Tibial artery (tissue), 4 donors: ENCODE measurements around the gene UBE4B.

ENCODE experiments used
- DNase-seq, 2 donors: peaks; one replicate each; pipeline ENCODE4 v3.0.0-alpha.2; 2019
- H3K27ac ChIP-seq, 2 donors: fragments of 200-600 bp; sonication (generic) in 1 of 2; 1 replicate in 1 of 2; 2 replicates in 1 of 2; pipeline ENCODE4 v1.5.1; 2018 to 2019; ENCODE audit warnings: mild to moderate bottlenecking in 1 of 2
- H3K27me3 ChIP-seq, 2 donors: fragments of 200-600 bp; sonication (generic) in 1 of 2; one replicate each; pipeline versions ENCODE4 v1.5.1 to v1.6.0; 2016 to 2019
- H3K36me3 ChIP-seq, 3 donors: fragments of 200-600 bp; sonication (generic) in 2 of 3; one replicate each; pipeline ENCODE4 v1.5.1; 2016 to 2019; ENCODE audit warnings: mild to moderate bottlenecking in 2 of 3
- H3K4me1 ChIP-seq, 4 donors: fragments of 200-600 bp; sonication (generic) in 2 of 4; 1 replicate in 3 of 4; 2 replicates in 1 of 4; pipeline ENCODE4 v1.5.1; 2016 to 2019
- H3K4me3 ChIP-seq, 2 donors: fragments of 200-600 bp; sonication (generic) in 1 of 2; 1 replicate in 1 of 2; 2 replicates in 1 of 2; pipeline ENCODE4 v1.5.1; 2018 to 2019; ENCODE audit warnings: mild to moderate bottlenecking in 2 of 2
- H3K9me3 ChIP-seq, 3 donors: fragments of 200-600 bp; sonication (generic) in 1 of 3; one replicate each; pipeline ENCODE4 v1.5.1; 2016 to 2019
- CTCF ChIP-seq, 2 experiments: fragments of 200-600 bp in 1 of 2; fragments of 450-650 bp in 1 of 2; IDR thresholded peaks; one replicate each; pipeline ENCODE4 v1.5.1; 2017 to 2019; ENCODE audit warnings: antibody characterized with exemption in 2 of 2, mild to moderate bottlenecking in 1 of 2, moderate library complexity in 1 of 2
- intact Hi-C: fragments of 100-400 bp; cut with DNase I; formaldehyde crosslinking; loops from one replicate; pipeline ENCODE4 v1.15.0; 2023; ENCODE audit warnings: low total_unique reads

Gene UBE4B

DNA sequence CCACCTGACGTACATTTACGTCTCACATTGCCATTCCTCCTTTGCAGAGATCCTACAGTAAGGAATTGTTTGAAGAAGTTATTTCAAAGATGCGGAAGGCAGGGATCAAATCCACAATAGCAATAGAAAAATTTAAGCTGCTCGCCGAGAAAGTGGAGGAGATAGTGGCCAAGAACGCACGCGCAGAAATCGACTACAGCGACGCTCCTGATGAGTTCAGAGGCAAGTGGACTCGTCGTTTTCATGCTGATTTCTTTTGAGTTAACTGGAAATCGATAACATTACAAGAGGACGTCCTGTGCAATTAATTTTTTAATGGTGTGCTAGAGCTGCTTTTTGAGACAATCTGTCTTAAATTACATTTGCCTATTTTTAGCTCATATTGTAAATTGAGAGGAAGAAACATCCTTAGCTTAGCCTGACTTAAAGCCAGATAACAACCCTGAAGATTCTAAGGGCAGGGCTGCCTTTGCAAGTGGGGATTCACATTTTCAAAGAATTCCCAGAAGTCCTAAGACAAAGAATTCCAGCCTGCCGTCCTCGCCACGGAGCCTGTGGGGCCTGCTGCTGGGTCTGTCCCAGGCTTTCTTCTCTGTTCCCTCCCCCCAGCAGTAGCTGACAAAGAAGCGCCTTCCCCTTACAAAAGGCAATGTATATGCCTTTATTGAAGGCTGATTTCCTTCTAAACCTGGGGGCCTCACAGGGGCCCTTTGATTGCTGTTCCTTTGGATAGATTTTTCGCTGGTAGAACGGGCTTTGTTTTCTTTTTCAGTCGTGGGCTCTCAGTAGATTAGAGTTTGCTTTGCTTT is 146.0 kb downstream of the UBE4B start:
- peaks cover 21 to 73% (median 44%) of the 10 kb centered on the region in 3 donors for H3K36me3 ChIP-seq
- no peaks in the 10 kb centered on the region for H3K27me3 ChIP-seq
- no peak overlapping the region for H3K27ac ChIP-seq
- DNase-seq, result no peak
- TF ChIP-seq CTCF (IDR thresholded peaks at IDR 0.05), result no peak
- no peaks in the 10 kb centered on the region for H3K9me3 ChIP-seq
- H3K4me3 ChIP-seq, result no peak overlapping the region
- H3K4me1 ChIP-seq, result no peaks in the 10 kb centered on the region
- intact Hi-C loops, result no loop called here

DNA sequence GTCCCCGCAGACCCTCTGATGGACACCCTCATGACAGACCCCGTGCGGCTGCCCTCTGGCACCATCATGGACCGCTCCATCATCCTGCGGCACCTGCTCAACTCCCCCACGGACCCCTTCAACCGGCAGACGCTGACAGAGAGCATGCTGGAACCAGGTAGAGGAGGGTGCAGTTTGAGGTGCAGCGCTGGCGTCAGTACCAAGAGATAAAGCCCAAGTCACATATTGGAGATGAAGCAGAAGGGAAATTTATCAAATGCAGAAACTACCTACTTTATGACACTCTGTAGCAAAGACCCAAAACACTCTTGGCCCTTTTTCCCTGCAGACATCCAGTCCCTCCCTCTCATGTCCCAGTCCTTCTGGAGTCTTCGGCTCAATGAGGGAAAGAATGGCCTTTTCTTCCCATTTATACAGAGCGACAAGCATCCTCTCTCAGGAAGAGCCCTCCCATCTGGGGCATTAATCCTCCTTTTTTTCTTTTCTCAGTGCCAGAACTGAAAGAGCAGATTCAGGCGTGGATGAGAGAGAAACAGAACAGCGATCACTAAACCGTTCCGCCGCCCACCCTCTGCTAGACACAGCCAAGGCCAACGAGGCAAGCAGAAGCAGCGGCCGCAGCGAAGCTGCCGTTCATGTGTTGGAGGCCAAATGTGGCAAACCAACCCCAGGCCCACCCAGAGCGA is 146.8 kb downstream of the UBE4B start:
- Histone ChIP-seq H3K4me1 (no peaks in the 10 kb centered on the region), H3K27me3 (no peaks in the 10 kb centered on the region), H3K36me3 (peaks cover 21 to 65% (median 41%) of the 10 kb centered on the region in 3 donors), H3K27ac (no peak overlapping the region), H3K4me3 (no peak overlapping the region), H3K9me3 (no peaks in the 10 kb centered on the region)
- no peak for TF ChIP-seq CTCF (IDR thresholded peaks at IDR 0.05)
- DNase-seq, result no peak
- intact Hi-C loops, result no loop called here

- no peak for TF ChIP-seq CTCF (IDR thresholded peaks at IDR 0.05)
- Histone ChIP-seq H3K4me1 (no peaks in the 10 kb centered on the region), H3K4me3 (no peak overlapping the region), H3K36me3 (peaks cover 21 to 51% (median 29%) of the 10 kb centered on the region in 3 donors), H3K27ac (no peak overlapping the region), H3K27me3 (no peaks in the 10 kb centered on the region), H3K9me3 (no peaks in the 10 kb centered on the region)
- intact Hi-C loops, result no loop called here
- no peak for DNase-seq
Measured at GRCh38 chr1:10181154-10181553, 148.4 kb downstream of the UBE4B start.

DNA sequence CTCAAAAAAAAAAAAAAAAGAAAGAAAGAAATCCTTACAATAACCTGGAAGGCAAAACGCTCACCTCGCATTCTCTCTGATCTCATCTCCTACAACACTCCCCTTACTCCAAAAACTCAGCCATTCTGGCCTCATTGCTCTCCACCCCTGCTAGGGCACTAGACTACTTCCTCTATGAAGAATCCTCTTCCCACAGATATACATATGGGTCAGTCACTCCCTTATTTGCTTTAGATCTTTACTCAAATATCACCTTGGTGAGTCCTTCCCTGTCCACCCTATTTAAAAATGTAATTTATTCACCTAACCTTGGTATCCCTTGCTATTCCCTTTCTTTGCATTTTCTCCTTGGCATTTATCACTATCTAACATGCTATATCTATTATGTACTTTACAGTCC is 153.0 kb downstream of the UBE4B start:
- H3K4me3 ChIP-seq, result no peak overlapping the region
- H3K27me3 ChIP-seq, result no peaks in the 10 kb centered on the region
- H3K4me1 ChIP-seq, result no peaks in the 10 kb centered on the region
- no peaks in the 10 kb centered on the region for H3K9me3 ChIP-seq
- peaks cover 0 to 12% (median 6%) of the 10 kb centered on the region in 3 donors for H3K36me3 ChIP-seq
- DNase-seq, result no peak
- no peak for TF ChIP-seq CTCF (IDR thresholded peaks at IDR 0.05)
- no peak overlapping the region for H3K27ac ChIP-seq
- intact Hi-C loops, result no loop called here

DNA sequence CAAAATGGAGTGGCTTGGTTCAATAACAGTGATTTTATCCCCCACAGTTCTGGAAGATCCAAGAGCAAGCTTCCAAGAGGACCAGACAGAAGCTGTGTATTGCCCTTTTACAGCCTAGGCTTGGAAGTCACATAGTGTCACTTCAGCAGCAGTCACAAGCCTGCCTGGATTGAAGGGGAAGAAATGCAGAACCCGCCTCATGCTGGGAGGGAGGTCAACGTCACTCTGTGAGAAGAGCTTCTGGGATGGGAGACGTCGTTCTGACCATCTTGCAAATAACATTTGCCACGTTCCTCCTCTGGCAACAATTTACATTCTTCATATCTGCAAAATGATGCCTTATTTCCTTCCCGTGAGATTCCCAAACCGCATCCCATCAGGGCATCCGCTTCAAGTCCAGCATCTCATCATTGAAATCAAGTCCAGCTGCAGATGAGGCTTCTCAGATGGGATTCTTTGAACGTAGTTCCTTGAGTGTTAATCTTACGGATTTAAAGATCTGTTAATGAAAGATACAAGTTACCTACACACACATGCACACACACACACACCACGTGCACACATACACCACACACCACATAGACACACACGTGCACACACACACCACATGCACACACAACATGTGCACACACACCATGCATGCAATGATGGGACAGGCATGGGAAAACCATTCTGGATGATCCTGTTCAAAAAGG is 153.7 kb downstream of the UBE4B start:
- no peaks in the 10 kb centered on the region for H3K4me1 ChIP-seq
- intact Hi-C loops, result no loop called here
- H3K27ac ChIP-seq, result no peak overlapping the region
- no peak for TF ChIP-seq CTCF (IDR thresholded peaks at IDR 0.05)
- H3K4me3 ChIP-seq, result no peak overlapping the region
- peaks cover 0 to 5% (median 1%) of the 10 kb centered on the region in 3 donors for H3K36me3 ChIP-seq
- DNase-seq, result no peak
- H3K9me3 ChIP-seq, result no peaks in the 10 kb centered on the region
- no peaks in the 10 kb centered on the region for H3K27me3 ChIP-seq
